Liver (tissue), 3 donors: Measurements from ENCODE around the gene CECR2.

Experiments
- ATF3 ChIP-seq: IDR thresholded peaks from 2 replicates; pipeline ENCODE4 v1.6.1; 2016; ENCODE audit warnings: antibody characterized with exemption
- CTCF ChIP-seq: fragments of 150-350 bp; IDR thresholded peaks from 2 replicates; pipeline ENCODE4 v1.5.1; 2017; ENCODE audit warnings: improper control_type of control experiment, low read depth, low read length; ENCODE audit not compliant: missing input control
- EGR1 ChIP-seq, 2 donors: IDR thresholded peaks; 2 replicates each; pipeline ENCODE4 v1.6.1; 2016 to 2018; ENCODE audit warnings: antibody characterized with exemption in 2 of 2, low read depth in 2 of 2
- JUND ChIP-seq, 2 donors: IDR thresholded peaks; 2 replicates each; pipeline ENCODE4 v1.6.1; 2016; ENCODE audit warnings: antibody characterized with exemption in 2 of 2
- RAD21 ChIP-seq, 2 donors: IDR thresholded peaks; 2 replicates each; pipeline ENCODE4 v1.6.1; 2016; ENCODE audit warnings: antibody characterized with exemption in 2 of 2, mild to moderate bottlenecking in 2 of 2
- RXRA ChIP-seq, 2 donors: IDR thresholded peaks; 2 replicates each; pipeline ENCODE4 v1.6.1; 2017 to 2018; ENCODE audit warnings: antibody characterized with exemption in 2 of 2, mild to moderate bottlenecking in 1 of 2
- SP1 ChIP-seq: IDR thresholded peaks from 2 replicates; pipeline ENCODE4 v1.6.1; 2018; ENCODE audit warnings: antibody characterized with exemption, mild to moderate bottlenecking
- TAF1 ChIP-seq: conservative IDR thresholded peaks from 2 replicates; pipeline ENCODE4 v1.6.1; 2016; ENCODE audit warnings: antibody characterized with exemption, mild to moderate bottlenecking
- YY1 ChIP-seq: IDR thresholded peaks from 2 replicates; pipeline ENCODE4 v1.6.1; 2016; ENCODE audit warnings: antibody characterized with exemption, mild to moderate bottlenecking
- TF ChIP-seq, protein P1 (sequence below): IDR thresholded peaks from 2 replicates; pipeline ENCODE4 v1.6.1; 2016; ENCODE audit warnings: antibody characterized with exemption, mild to moderate bottlenecking
- donor health status: healthy.
- donor health status: healthy.

- TF ChIP-seq CTCF (no peak), TAF1 (no peak), SP1 (no peak), RXRA (IDR thresholded peaks at IDR 0.05) (no peak), ATF3 (no peak), RAD21 (IDR thresholded peaks at IDR 0.05) (no peak), YY1 (no peak), EGR1 (IDR thresholded peaks at IDR 0.05; ENCODE audit: low read depth in 2 of 2) (no peak), JUND (IDR thresholded peaks at IDR 0.05) (no peak)
- TF ChIP-seq, protein P1, sequence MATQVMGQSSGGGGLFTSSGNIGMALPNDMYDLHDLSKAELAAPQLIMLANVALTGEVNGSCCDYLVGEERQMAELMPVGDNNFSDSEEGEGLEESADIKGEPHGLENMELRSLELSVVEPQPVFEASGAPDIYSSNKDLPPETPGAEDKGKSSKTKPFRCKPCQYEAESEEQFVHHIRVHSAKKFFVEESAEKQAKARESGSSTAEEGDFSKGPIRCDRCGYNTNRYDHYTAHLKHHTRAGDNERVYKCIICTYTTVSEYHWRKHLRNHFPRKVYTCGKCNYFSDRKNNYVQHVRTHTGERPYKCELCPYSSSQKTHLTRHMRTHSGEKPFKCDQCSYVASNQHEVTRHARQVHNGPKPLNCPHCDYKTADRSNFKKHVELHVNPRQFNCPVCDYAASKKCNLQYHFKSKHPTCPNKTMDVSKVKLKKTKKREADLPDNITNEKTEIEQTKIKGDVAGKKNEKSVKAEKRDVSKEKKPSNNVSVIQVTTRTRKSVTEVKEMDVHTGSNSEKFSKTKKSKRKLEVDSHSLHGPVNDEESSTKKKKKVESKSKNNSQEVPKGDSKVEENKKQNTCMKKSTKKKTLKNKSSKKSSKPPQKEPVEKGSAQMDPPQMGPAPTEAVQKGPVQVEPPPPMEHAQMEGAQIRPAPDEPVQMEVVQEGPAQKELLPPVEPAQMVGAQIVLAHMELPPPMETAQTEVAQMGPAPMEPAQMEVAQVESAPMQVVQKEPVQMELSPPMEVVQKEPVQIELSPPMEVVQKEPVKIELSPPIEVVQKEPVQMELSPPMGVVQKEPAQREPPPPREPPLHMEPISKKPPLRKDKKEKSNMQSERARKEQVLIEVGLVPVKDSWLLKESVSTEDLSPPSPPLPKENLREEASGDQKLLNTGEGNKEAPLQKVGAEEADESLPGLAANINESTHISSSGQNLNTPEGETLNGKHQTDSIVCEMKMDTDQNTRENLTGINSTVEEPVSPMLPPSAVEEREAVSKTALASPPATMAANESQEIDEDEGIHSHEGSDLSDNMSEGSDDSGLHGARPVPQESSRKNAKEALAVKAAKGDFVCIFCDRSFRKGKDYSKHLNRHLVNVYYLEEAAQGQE = no peak
Measured at GRCh38 chr22:17347724-17348123, 21.5 kb upstream of the CECR2 start.
